ENCODE measurements around the gene DNLZ. TPM values are rescaled to one million over a fixed set of nuclear protein-coding genes. Genes with fewer than 3 reads are reported as not detected.

DNLZ gene
- total and polyA plus RNA-seq, 2 donors (not counting 1 experiment from before 2014, with no cell fraction given), result 7.4 to 14.2 TPM

DNA sequence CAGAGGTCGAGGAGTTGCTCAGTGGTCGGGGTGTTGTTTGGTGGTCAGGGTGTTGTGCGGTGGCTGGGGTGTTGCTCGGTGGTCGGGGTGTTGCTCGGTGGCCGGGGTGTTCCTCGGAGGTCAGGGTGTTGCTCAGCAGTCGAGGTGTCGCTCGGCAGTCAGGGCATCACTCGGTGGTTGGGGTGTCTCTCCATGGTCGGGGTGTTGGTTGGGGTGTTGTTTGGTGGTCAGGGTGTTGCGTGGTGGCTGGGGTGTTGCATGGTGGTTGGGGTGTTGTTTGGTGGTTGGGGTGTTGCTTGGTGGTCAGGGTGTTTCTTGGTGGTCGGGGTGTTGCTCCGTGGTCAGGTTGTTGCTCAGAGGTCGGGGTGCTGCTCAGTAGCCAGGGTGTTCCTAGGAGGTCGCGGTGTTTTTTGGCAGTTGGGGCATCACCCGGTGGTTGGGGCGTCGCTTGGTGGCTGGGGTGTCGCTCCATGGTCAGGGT is 47.2 kb downstream of the DNLZ start:
- no peak for TF ChIP-seq EZH2 (IDR thresholded peaks at IDR 0.05; ENCODE audit: low read length, missing control alignments)
- TF ChIP-seq, protein P1, sequence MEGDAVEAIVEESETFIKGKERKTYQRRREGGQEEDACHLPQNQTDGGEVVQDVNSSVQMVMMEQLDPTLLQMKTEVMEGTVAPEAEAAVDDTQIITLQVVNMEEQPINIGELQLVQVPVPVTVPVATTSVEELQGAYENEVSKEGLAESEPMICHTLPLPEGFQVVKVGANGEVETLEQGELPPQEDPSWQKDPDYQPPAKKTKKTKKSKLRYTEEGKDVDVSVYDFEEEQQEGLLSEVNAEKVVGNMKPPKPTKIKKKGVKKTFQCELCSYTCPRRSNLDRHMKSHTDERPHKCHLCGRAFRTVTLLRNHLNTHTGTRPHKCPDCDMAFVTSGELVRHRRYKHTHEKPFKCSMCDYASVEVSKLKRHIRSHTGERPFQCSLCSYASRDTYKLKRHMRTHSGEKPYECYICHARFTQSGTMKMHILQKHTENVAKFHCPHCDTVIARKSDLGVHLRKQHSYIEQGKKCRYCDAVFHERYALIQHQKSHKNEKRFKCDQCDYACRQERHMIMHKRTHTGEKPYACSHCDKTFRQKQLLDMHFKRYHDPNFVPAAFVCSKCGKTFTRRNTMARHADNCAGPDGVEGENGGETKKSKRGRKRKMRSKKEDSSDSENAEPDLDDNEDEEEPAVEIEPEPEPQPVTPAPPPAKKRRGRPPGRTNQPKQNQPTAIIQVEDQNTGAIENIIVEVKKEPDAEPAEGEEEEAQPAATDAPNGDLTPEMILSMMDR (conservative IDR thresholded peaks at IDR 0.05 in 1 of 2, IDR thresholded peaks at IDR 0.05 in 1 of 2; ENCODE audit: low read depth in 1 of 2, low read length in 2 of 2), result no peak
- H3K4me1 ChIP-seq (ENCODE audit: control insufficient read depth, extremely low read depth, insufficient read depth, low read length), result no peaks in the 10 kb centered on the region
- H3K27ac ChIP-seq (ENCODE audit: insufficient read depth, low read length), result no peak overlapping the region
- no peaks in the 10 kb centered on the region for H3K79me2 ChIP-seq (ENCODE audit: control insufficient read depth, insufficient read depth, low read length)
- H3K4me2 ChIP-seq (ENCODE audit: extremely low read depth, insufficient read depth, low read length), result no peak overlapping the region
- peaks cover under 1% of the 10 kb centered on the region for H3K27me3 ChIP-seq (ENCODE audit: control insufficient read depth, insufficient read depth, low read length)
- no peak for DNase-seq (ENCODE audit: low read depth in 2 of 2)
- H3K4me3 ChIP-seq (replicated peaks in 1 of 4; ENCODE audit: control extremely low read depth in 1 of 4, insufficient read depth in 1 of 4, low read depth in 3 of 4, low read length in 4 of 4), result no peak overlapping the region
- H2AFZ ChIP-seq (ENCODE audit: low read length), result no peak overlapping the region
- no peaks in the 10 kb centered on the region for H4K20me1 ChIP-seq (ENCODE audit: control insufficient read depth, extremely low read depth, insufficient read depth, low read length)
- no peak overlapping the region for H3K9ac ChIP-seq (ENCODE audit: insufficient read depth, low read length)
- no peaks in the 10 kb centered on the region for H3K9me3 ChIP-seq (ENCODE audit: control insufficient read depth, insufficient read depth, low read depth, low read length)
- no peaks in the 10 kb centered on the region for H3K36me3 ChIP-seq (ENCODE audit: control insufficient read depth, insufficient read depth, low read length)

GRCh38 chr9:136314944-136315343 is 48.6 kb downstream of the DNLZ start:
- Histone ChIP-seq H3K36me3 (ENCODE audit: control insufficient read depth, insufficient read depth, low read length) (no peaks in the 10 kb centered on the region), H3K9ac (ENCODE audit: insufficient read depth, low read length) (no peak overlapping the region), H3K4me1 (ENCODE audit: control insufficient read depth, extremely low read depth, insufficient read depth, low read length) (no peaks in the 10 kb centered on the region), H3K27me3 (ENCODE audit: control insufficient read depth, insufficient read depth, low read length) (no peaks in the 10 kb centered on the region), H3K79me2 (ENCODE audit: control insufficient read depth, insufficient read depth, low read length) (no peaks in the 10 kb centered on the region), H3K4me2 (ENCODE audit: extremely low read depth, insufficient read depth, low read length) (no peak overlapping the region), H4K20me1 (ENCODE audit: control insufficient read depth, extremely low read depth, insufficient read depth, low read length) (no peaks in the 10 kb centered on the region), H3K27ac (ENCODE audit: insufficient read depth, low read length) (no peak overlapping the region), H3K4me3 (replicated peaks in 1 of 4; ENCODE audit: control extremely low read depth in 1 of 4, insufficient read depth in 1 of 4, low read depth in 3 of 4, low read length in 4 of 4) (no peak overlapping the region), H2AFZ (ENCODE audit: low read length) (no peak overlapping the region), H3K9me3 (ENCODE audit: control insufficient read depth, insufficient read depth, low read depth, low read length) (no peaks in the 10 kb centered on the region)
- no peak for DNase-seq (ENCODE audit: low read depth in 2 of 2)
- TF ChIP-seq, protein P1 (conservative IDR thresholded peaks at IDR 0.05 in 1 of 2, IDR thresholded peaks at IDR 0.05 in 1 of 2; ENCODE audit: low read depth in 1 of 2, low read length in 2 of 2), result no peak
- no peak for TF ChIP-seq EZH2 (IDR thresholded peaks at IDR 0.05; ENCODE audit: low read length, missing control alignments)

DNA sequence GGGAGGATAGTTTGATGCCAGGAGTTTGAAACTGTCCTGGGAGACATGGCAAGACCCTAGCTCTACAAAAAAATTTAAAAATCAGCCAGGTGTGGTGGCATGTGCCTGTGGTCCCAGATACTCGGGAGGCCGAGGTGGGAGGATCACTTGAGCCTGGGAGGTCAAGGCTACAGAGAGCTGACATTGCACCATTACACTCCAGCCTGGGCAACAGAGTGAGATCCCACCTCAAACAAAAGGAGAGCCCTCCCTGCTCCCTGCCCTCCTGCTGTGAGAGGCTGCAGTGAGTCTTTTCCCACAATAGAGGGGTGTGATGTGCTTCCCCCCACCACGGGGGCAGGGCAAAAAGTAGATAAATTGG is 49.5 kb downstream of the DNLZ start:
- no peaks in the 10 kb centered on the region for H4K20me1 ChIP-seq (ENCODE audit: control insufficient read depth, extremely low read depth, insufficient read depth, low read length)
- H3K4me1 ChIP-seq (ENCODE audit: control insufficient read depth, extremely low read depth, insufficient read depth, low read length), result no peaks in the 10 kb centered on the region
- H3K79me2 ChIP-seq (ENCODE audit: control insufficient read depth, insufficient read depth, low read length), result no peaks in the 10 kb centered on the region
- no peak overlapping the region for H2AFZ ChIP-seq (ENCODE audit: low read length)
- no peak overlapping the region for H3K4me3 ChIP-seq (replicated peaks in 1 of 4; ENCODE audit: control extremely low read depth in 1 of 4, insufficient read depth in 1 of 4, low read depth in 3 of 4, low read length in 4 of 4)
- no peak overlapping the region for H3K4me2 ChIP-seq (ENCODE audit: extremely low read depth, insufficient read depth, low read length)
- H3K27me3 ChIP-seq (ENCODE audit: control insufficient read depth, insufficient read depth, low read length), result no peaks in the 10 kb centered on the region
- TF ChIP-seq, protein P1 (conservative IDR thresholded peaks at IDR 0.05 in 1 of 2, IDR thresholded peaks at IDR 0.05 in 1 of 2; ENCODE audit: low read depth in 1 of 2, low read length in 2 of 2), result no peak
- TF ChIP-seq EZH2 (IDR thresholded peaks at IDR 0.05; ENCODE audit: low read length, missing control alignments), result no peak
- no peak overlapping the region for H3K9ac ChIP-seq (ENCODE audit: insufficient read depth, low read length)
- no peak overlapping the region for H3K27ac ChIP-seq (ENCODE audit: insufficient read depth, low read length)
- DNase-seq (ENCODE audit: low read depth in 2 of 2), result no peak
- H3K36me3 ChIP-seq (ENCODE audit: control insufficient read depth, insufficient read depth, low read length), result no peaks in the 10 kb centered on the region
- no peaks in the 10 kb centered on the region for H3K9me3 ChIP-seq (ENCODE audit: control insufficient read depth, insufficient read depth, low read depth, low read length)

Measured in fibroblast of lung (primary cell).